HG03565 (cell line): ENCODE measurements around the gene GDPD1.
"Not testable (repeated sequence)": the region's sequence is repeated elsewhere in the genome, so short reads cannot be mapped to it uniquely, and the experiment has no call there.

Experiments
- ATAC-seq: cut with Tn5 transposase; IDR thresholded peaks from one replicate; pipeline ENCODE4 v1.9.1; 2021; ENCODE audit warnings: mild to moderate bottlenecking, moderate library complexity; ENCODE audit not compliant: unreplicated experiment

Gene GDPD1

DNA sequence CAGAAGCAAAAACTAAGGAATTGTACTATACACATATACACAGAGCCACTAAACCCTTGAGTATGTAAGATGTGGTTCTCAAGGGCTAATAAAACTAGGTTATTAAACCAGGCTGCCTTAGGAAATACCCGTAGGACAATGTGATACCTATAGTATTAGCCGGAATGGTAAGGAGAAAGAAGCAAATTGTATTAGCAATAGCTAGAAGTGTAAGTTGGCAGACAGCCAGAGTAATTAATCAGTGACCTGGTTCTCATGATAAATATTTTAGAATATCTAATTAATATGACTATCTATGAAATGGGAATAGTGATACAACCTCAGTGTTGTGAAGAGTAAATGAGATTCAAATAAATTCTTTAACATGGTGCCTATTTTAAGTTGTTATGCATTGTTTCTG lies 18.6 kb downstream of the GDPD1 start:
- ATAC-seq, result no peak

DNA sequence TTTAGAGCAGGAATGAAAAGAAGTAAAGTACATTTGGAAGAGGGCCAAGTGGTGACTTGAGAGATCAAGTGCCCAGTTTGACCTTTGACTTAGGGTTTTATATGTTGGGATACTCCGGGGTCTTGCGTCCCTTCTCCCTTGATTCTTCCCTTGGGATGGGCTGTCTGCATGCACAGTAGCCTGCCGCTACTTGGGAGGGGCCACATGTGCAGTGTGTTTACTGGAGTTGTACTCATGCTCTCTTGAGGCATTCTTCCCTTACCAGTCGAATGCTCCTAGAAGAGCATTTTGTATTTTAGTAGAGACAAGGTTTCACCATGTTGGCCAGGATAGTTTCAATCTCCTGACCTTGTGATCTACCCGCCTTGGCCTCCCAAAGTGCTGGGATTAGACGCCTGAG lies 23.8 kb downstream of the GDPD1 start:
- ATAC-seq, result no peak

DNA sequence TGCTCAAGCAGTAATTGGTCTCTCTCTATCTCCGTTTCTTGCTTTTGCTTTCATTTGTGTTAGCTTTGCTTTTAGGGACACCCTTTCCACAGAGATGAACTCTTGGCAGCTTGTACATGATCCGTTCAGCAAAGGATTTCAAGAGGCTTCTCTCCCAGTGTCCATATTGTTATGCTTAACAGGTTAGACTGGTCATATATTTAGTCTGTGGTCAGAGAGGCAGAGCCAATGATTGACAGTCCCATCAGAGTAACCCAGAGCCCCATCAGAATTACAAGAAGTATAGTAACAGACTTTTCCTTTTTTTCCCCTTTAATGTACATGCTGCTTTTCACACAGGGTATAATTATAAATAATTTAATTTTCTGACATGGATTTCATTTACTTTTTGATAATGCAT lies 34.4 kb downstream of the GDPD1 start:
- no peak for ATAC-seq

DNA sequence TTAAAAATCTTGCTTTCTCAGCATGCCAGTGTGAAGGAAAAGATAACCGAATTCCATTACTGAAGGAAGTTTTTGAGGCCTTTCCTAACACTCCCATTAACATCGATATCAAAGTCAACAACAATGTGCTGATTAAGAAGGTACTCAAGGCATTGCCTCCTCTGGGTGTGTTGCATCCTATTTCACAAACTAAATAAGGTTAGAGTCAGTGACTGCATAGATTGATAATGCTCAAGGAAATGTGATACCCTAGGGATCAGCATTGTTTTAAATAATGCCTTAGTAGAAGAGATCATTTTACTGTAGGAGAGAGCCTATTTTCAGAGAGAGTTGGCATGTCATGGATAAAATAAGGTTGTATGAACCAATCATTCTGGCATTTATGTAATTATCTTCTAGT lies 36.8 kb downstream of the GDPD1 start:
- no peak for ATAC-seq

DNA sequence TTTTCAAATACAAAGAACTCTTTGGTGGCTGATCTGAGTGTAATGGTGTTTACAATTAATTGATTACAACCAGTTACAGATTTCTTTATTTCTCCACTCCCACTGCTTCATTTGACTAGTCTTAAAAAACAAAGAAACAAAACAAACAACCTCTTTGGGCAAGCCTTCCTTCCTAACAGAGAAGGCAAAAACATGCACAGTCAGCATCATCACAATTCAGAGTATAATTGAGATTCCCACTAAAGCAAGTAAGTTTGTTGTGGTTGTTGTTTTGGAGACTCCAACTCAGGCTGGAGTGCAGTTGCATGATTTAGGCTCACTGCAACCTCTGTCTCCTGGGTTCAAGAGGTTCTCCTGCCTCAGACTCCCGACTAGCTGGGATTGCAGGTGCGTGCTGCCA lies 40.4 kb downstream of the GDPD1 start:
- ATAC-seq, result no peak

DNA sequence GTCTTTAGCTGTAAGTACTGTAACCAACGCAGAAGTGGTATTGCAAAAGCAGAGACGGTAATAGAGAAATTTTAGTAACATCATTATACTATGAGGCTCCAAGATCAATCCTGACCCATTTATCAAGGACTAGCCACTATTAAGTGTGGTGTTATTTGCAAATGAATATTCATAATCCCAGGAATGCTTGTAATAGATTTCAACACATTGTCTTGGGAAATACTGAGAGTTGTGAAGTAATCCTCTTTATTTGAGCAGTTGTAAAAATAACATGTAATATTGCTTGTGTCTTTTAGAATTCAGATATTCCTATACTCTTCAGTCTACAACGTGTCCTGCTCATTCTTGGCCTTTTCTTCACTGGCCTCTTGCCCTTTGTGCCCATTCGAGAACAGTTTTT lies 46.4 kb downstream of the GDPD1 start:
- no peak for ATAC-seq

DNA sequence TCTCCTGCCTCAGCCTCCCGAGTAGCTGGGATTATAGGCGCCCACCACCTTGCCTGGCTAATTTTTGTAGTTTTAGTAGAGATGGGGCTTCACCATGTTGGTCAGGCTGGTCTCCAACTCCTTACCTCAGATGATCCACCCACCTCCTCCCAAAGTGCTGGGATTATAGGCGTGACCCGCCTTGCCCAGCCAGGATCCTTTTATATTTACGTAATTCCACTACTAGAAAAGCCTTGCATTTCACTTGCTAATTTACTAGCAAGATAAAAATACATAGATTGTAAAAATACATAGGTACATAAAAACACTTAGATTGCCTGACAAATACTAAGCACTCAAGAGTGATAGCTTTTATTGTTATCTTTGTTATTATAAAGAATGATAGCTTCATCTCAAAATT lies 47.5 kb downstream of the GDPD1 start:
- ATAC-seq, result no peak

DNA sequence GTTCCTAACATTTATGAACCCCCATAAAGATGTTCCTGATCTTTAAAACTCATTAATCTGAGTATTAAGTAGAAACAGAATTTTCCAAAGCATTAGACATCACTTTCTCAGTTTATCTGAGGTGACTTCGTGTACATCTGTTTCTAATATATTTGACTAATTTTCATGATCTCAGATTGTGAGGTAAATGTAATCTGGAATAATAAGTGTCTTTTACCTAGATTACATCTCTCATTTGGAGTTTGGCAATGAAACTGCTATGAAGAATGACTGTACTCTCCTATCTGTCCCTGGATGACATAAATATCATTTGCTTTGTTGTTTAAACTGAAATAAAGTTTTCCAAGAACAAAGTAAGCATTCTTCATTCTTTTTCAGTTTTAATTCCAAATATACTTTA lies 55.3 kb downstream of the GDPD1 start:
- no peak for ATAC-seq

DNA sequence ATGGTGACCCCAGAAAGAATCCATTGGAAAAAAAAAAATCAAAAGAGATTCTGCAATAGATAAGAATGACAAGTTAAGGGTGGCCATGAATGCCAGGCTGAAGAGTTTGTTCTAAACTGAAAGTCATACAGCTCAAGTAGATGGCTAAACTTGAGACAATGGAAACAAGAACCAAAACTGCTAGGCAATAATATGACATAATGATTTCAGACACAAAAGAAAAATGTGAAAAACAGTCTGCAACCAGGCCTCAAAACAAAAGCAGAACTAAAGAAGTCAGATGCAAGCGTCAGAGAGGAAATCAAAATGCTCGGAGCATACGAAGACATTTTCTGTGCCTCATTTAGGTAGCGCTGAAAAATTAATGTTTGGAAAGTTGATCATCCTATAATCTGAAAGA lies 56.7 kb downstream of the GDPD1 start:
- ATAC-seq, result peak; percentile 89

DNA sequence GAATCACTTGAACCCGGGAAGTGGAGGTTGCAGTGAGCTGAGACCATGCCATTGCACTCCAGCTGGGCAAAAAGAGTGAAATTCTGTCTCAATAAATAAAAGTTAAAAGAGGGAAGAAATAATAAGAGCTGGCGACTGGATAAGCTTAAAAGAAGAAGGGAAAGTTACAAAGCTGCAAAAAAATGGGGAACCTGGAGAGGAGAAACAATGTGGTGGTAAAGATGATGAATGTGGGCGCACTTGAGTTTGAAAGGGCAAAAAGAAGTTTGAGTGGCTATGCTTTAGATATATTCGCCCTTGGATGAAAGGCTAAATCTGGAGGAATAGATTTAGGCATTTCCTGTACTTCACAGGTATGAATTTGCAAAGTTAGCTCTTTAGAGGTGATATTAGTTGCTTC lies 58.1 kb downstream of the GDPD1 start:
- ATAC-seq, result no peak

DNA sequence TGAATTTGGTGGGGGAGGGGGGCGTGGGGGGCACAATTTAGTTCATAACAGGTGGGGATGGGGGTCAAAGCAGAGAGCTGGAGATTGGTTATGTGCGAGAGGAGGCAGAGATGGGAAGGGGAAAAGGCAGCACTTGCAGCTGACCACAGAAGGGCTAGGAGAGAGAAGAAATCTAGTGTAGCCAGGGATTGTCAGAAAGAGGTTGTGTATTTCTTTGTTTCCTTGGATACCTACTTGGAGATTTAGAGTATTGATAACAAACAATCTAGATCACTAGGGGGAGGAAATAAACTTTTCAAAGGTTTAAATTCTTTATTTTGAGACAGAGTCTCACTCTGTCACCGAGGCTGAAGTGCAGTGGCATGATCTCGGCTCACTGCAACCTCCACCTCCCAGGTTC lies 64.0 kb downstream of the GDPD1 start:
- no peak for ATAC-seq

DNA sequence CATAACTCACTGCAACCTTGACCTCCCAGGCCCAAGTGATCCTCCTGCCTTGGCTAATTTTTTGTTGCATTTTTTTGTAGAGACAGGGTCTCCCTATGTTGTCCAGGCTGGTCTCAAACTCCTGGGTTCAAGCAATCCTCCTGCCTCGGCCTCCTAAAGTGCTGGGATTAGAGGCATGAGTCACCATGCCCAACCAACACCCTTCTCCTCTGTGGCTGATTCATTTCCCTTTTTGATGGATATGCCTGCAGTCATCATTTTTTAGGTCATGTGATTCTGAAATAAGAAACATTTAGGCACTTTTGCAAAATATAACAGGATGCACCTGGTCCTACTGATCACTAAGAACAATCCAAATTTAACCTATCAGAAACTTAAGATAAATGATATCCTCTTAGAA lies 67.1 kb downstream of the GDPD1 start:
- ATAC-seq, result no peak

DNA sequence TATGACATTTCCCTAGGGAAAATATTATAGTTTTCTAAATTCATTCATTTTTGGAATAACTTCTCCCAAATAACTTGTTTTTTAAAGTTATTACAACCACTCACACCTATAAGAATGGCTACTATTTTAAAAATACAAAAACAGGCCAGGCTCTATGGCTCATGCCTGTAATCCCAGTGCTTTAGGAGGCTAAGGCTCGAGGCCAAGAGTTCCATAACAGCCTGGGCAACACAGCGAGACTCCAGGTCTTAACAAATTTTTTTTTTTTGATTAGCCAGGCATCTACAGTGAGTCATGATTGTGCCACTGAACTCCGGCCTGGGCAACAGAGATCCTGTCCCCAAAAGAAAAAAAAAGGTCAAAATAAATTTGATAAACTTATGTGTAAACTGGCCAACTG lies 67.6 kb downstream of the GDPD1 start:
- ATAC-seq, result no peak

DNA sequence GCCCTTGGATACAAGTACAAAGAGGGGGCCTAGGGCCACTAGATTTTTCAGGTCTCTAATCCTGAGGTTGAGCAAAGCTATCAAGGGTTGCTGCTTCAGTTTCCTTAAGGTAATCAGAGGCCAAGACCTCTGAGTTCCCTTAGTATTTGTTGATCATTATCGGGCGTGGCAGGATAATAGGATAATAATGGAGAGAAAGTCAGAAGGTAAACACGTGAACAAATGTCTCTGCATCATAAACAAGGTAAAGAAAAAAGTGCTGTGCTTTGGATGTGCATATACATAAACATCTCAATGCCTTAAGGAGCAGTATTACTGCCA lies 69.6 kb downstream of the GDPD1 start:
- no peak for ATAC-seq

DNA sequence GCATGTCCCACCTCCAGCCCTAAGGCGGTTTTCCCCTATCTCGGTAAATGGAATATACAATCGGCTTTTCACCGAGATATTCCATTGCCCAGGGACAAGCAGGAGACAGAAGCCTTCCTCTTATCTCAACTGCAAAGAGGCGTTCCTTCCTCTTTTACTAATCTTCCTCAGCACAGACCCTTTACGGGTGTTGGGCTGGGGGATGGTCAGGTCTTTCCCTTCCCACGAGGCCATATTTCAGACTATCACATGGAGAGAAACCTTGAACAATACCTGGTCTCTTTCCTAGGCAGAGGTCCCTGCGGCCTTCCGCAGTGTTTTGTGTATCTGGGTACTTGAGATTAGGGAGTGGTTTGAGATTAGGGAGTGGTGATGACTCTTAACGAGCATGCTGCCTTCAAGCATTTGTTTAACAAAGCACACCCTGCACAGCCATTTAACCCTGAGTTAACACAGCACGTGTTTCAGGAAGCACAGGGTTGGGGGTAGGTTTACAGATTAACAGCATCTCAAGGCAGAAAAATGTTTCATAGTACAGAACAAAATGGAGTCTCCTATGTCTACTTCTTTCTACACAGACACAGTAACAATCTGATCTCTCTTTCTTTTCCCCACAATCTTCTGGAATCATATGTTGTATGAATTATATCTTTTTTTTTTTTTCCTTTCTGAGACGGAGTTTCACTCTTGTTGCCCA lies 70.1 kb downstream of the GDPD1 start:
- not testable (repeated sequence) for ATAC-seq

DNA sequence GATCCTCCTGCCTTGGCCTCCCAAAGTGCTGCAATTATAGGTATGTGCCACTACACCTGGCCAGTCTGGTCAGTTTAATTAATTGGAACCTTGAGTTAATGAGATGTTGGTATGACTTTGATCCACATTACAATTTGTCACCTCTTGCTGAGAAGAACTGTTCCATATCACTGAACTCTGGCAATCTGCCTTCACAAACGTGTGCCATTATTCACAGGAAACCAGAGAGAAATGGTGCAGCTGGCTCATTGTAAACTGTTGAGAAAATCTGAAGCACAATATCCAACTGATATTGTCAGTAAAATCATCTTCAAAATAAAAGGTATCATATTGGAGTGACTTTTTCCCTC lies 71.8 kb downstream of the GDPD1 start:
- ATAC-seq, result no peak

DNA sequence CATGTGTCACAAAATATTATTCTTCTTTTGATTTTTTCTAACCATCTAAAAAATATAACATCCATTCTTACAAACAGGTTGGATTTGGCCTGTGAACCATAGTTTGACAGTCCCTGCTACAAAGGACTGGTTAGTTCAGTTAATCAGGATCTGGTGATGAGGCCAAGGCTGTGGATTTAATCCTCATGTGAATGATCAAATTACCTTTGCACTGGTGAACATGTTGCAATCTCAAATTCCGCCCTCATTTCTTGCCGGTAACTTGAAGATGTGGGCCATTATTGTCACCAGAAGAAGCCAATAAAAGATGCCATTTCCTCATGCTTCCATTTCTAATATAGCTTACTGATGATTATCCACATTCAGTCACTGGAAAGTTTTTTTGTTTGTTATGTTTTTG lies 75.9 kb downstream of the GDPD1 start:
- no peak for ATAC-seq

DNA sequence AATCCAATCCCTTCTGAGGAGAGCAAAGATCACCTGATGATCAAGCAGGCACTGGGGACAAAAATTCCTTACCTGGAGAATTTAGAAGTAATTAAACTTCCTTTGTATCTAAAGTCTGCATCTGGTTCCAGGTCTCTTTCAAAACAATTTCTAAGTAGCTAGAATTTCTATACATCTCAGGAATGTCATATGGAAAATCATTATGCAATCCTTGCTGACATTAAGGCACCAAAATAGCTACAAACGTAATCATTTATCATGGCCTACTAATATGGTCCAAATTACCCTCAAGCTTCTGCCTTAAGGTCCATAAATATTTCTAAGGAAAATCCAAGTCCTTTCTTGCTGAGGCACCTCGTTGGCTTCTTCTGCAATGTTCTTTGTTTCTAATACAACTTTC lies 78.2 kb downstream of the GDPD1 start:
- no peak for ATAC-seq

DNA sequence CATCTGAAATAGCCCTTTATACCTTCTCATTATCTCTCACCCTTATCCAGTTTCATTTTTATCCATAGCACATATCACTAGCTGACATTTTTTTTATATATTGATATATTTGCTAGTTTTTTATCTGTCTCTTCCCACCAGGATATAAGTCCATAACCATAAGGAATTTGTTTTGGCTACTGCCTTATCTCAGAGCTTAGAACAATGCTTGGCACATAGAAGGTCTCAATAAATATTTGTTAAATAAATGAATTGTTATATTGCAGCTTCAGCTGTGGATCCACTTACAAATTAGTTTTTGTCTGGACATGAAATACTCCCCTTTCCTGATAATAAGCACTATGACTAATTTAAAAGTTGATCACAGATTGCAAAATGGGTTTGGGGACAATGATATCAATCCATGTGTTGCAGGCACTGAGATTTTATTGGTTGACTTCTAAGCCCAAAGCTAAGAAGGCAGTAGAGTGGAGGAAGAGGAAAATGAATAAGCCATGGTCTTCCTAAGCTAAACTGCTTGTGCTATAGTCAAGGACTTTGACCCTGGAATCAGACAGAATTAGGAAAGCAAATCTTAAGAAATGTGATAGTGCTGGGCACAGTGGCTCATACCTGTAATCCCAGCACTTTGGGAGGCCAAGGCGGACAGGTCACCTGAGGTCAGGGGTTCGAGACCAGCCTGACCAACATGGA lies 79.2 kb downstream of the GDPD1 start:
- no peak for ATAC-seq

DNA sequence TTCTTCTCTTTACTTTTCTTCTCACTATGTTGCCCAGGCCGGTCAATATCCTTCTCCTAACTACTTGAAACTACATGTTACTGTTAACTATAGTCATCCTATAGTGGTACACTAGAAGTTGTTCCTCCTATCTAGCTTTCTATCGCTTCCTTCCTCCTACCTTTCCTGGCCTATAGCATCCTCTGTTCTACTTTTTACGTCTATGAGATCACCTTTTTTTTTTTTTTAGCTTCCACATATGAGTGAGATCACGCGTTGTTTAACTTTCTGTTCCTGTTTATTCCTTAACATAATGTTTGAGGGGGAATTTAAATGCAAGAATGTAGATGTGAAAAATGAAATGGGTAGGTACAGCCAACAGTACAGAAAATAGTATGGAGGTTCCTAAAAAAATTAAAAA lies 80.6 kb downstream of the GDPD1 start:
- no peak for ATAC-seq

DNA sequence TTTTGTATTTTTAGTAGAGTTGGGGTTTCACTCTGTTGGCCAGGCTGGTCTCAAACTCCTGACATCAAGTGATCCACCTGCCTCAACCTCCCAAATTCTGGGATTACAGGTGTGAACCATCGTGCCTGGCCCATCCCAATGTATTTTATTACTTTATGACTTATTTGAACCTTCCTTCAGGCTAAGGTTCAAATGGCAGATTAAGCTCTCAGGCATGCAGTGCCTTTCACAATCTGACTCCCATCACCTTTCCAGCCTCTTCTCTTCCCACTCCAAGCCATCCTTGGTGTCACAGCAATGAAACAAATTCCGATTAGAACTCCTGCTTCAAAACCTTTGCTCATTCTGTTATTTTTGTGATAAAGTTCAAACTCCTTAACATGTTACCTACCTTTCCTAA lies 84.5 kb downstream of the GDPD1 start:
- ATAC-seq, result no peak

DNA sequence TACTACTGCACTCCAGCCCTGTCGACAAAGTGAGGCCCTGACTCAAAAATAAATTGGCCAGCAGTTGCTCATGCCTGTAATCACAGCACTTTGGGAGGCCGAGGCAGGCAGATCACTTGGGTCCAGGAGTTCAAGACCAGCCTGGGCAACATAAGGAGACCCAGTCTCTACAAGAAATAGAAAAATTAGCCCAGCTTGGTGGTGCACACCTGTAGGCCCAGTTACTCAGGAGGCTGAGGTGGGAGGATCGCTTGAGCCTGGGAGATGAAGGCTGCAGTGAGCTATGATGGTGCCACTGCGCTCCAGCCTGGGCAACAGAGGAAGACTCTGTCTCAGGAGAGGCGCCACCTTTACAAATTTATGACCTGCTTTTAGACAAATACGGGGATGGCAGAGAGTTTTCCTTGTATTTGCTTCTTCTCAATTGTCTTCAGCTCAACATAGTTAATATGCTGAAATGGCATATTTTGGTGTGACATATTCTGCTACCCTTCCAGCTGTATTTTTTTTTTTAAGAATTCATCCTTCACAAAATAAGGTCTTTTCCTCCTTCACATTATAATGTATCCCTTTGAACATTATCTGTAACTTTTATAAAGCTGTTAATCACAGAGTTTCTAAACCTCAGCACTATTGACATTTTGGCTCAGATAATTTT lies 90.1 kb downstream of the GDPD1 start:
- ATAC-seq, result no peak

DNA sequence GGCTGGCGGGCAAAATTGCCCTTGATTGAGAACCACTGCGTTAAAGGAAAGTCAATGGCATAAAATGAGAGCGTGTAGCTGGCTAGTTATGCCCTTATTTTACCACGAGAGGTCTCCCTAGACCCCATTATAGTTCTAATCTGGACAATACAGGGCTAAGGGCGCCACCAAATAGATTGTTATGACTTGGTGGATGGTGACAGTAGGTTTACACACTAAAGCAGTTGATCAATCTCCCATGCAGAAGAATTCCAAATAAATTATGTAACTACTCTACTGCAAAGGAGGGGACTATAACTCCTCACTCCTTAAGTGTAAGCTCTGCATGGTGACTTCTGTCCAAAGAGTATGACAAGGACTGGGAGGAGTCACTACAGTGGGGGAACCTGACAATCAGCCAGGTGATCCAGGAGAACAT lies 90.7 kb downstream of the GDPD1 start:
- no peak for ATAC-seq
